ENCODE data around the gene DLGAP1. TPM values are rescaled to one million over a fixed set of nuclear protein-coding genes. Genes with fewer than 3 reads are reported as not detected.

Gene DLGAP1
- polyA plus RNA-seq, 1 of the 3 experiments (the other 2 are of a cell fraction): not detected

- H3K4me2 ChIP-seq: no peak overlapping the region
- ChIA-PET CTCF (interaction anchor here (1.8 kb wide), 1 partner anchor 22 kb away, joined by 8 read pairs; no protein-coding TSS in a partner anchor), POLR2A (no interaction called here)
- H3K27ac ChIP-seq (ENCODE audit: low read depth in 2 of 2, low read length in 1 of 2): no peak overlapping the region; a peak in 1 of 4 replicates
- H3K79me2 ChIP-seq (ENCODE audit: insufficient read depth): no peaks in the 10 kb centered on the region
- no peak overlapping the region for H3K9ac ChIP-seq
- H3K36me3 ChIP-seq (replicated peaks in 1 of 2; ENCODE audit: control insufficient read depth in 1 of 2, insufficient read depth in 2 of 2, low read length in 1 of 2): no peaks in the 10 kb centered on the region
- no peaks in the 10 kb centered on the region for H3K27me3 ChIP-seq (ENCODE audit: insufficient read depth)
- H3K9me2 ChIP-seq: no peaks in the 10 kb centered on the region
- DNase-seq: no peak
- H3K4me3 ChIP-seq (ENCODE audit: low read depth in 2 of 2, low read length in 1 of 2): no peak overlapping the region
- TF ChIP-seq EP300 (IDR thresholded peaks at IDR 0.05; ENCODE audit: borderline replicate concordance in 1 of 2, low read depth in 1 of 2, low read length in 1 of 2): no peak
- no peak for TF ChIP-seq YY1 (IDR thresholded peaks at IDR 0.05; ENCODE audit: low read depth)
- H3K9me3 ChIP-seq: no peaks in the 10 kb centered on the region
- no peaks in the 10 kb centered on the region for H4K20me1 ChIP-seq (ENCODE audit: insufficient read depth)
- no peak overlapping the region for H2AFZ ChIP-seq (ENCODE audit: low read depth)
- H3F3A ChIP-seq (replicated peaks; ENCODE audit: insufficient read depth): no peaks in the 10 kb centered on the region
- peaks cover 0 to 5% of the 10 kb centered on the region in 2 experiments; a peak in 1 of 4 replicates for H3K4me1 ChIP-seq (ENCODE audit: control insufficient read depth in 1 of 2, insufficient read depth in 2 of 2, low read depth in 1 of 2, low read length in 1 of 2)
- WGBS (ENCODE audit: low lambda C conversion rate): 44% methylated on average over 6 of the region's 6 CpGs
Observed at GRCh38 chr18:3793545-3793944, 661.6 kb downstream of the DLGAP1 start.

- no peaks in the 10 kb centered on the region for H3F3A ChIP-seq (replicated peaks; ENCODE audit: insufficient read depth)
- H2AFZ ChIP-seq (ENCODE audit: low read depth): no peak overlapping the region
- ChIA-PET CTCF (interaction anchor here (1.8 kb wide), 1 partner anchor 22 kb away, joined by 8 read pairs; no protein-coding TSS in a partner anchor), POLR2A (no interaction called here)
- H3K9me3 ChIP-seq: no peaks in the 10 kb centered on the region
- H3K4me2 ChIP-seq: no peak overlapping the region
- no peaks in the 10 kb centered on the region for H3K27me3 ChIP-seq (ENCODE audit: insufficient read depth)
- no peaks in the 10 kb centered on the region for H4K20me1 ChIP-seq (ENCODE audit: insufficient read depth)
- H3K79me2 ChIP-seq (ENCODE audit: insufficient read depth): no peaks in the 10 kb centered on the region
- no peak for TF ChIP-seq USF1 (IDR thresholded peaks at IDR 0.05; ENCODE audit: borderline replicate concordance, low read depth)
- no peak for TF ChIP-seq USF2 (IDR thresholded peaks at IDR 0.05; ENCODE audit: borderline replicate concordance, low read depth, low read length)
- no peak for TF ChIP-seq TAF1 (IDR thresholded peaks at IDR 0.05; ENCODE audit: borderline replicate concordance, low read depth, low read length)
- no peak for TF ChIP-seq SMC3 (IDR thresholded peaks at IDR 0.05; ENCODE audit: low read depth, low read length)
- no peak for TF ChIP-seq RCOR1 (IDR thresholded peaks at IDR 0.05; ENCODE audit: low read length)
- TF ChIP-seq YY1 (IDR thresholded peaks at IDR 0.05; ENCODE audit: low read depth): no peak
- TF ChIP-seq RXRA (IDR thresholded peaks at IDR 0.05; ENCODE audit: borderline replicate concordance, low read depth): no peak
- TF ChIP-seq EZH2phosphoT487 (IDR thresholded peaks at IDR 0.05; ENCODE audit: borderline replicate concordance, low read depth): no peak
- TF ChIP-seq IRF3 (IDR thresholded peaks at IDR 0.05; ENCODE audit: low read depth, low read length): no peak
- TF ChIP-seq EP300 (IDR thresholded peaks at IDR 0.05; ENCODE audit: borderline replicate concordance in 1 of 2, low read depth in 1 of 2, low read length in 1 of 2): no peak
- no peak for TF ChIP-seq POLR2AphosphoS5 (IDR thresholded peaks at IDR 0.05; ENCODE audit: low read depth, low read length)
- no peak overlapping the region for H3K27ac ChIP-seq (ENCODE audit: low read depth in 2 of 2, low read length in 1 of 2)
- no peaks in the 10 kb centered on the region for H3K36me3 ChIP-seq (replicated peaks in 1 of 2; ENCODE audit: control insufficient read depth in 1 of 2, insufficient read depth in 2 of 2, low read length in 1 of 2)
- peaks cover 0 to 5% of the 10 kb centered on the region in 2 experiments; a peak in 1 of 4 replicates for H3K4me1 ChIP-seq (ENCODE audit: control insufficient read depth in 1 of 2, insufficient read depth in 2 of 2, low read depth in 1 of 2, low read length in 1 of 2)
- H3K9me2 ChIP-seq: no peaks in the 10 kb centered on the region
- H3K4me3 ChIP-seq (ENCODE audit: low read depth in 2 of 2, low read length in 1 of 2): no peak overlapping the region
- 46% methylated on average over 5 of the region's 5 CpGs for WGBS (ENCODE audit: low lambda C conversion rate)
- no peak for DNase-seq
- no peak overlapping the region for H3K9ac ChIP-seq
Observed at GRCh38 chr18:3793111-3793510, 662.0 kb downstream of the DLGAP1 start.
